Stomach (tissue), 4 donors: Measurements from ENCODE around the gene MATN1.

Experiments
- EP300 ChIP-seq: sonication (generic); formaldehyde crosslinking; IDR thresholded peaks from one replicate; pipeline ENCODE4 v1.6.1; 2017; ENCODE audit warnings: antibody characterized with exemption
- POLR2A ChIP-seq, 4 donors: fragments of 450-650 bp; IDR thresholded peaks; one replicate each; pipeline ENCODE4 v1.6.1; 2016; ENCODE audit warnings: antibody characterized with exemption in 4 of 4, control low read depth in 2 of 4, mild to moderate bottlenecking in 1 of 4, moderate library complexity in 1 of 4
- POLR2AphosphoS5 ChIP-seq, 3 donors: sonication (generic); formaldehyde crosslinking; IDR thresholded peaks; one replicate each; pipeline ENCODE4 v1.6.1; 2016; ENCODE audit warnings: antibody characterized with exemption in 3 of 3
- TF ChIP-seq, protein P1 (sequence below), 7 experiments: fragments of 450-650 bp in 4 of 7; fragments of 200-600 bp in 3 of 7; sonication (generic) in 3 of 7; IDR thresholded peaks; one replicate each; pipeline ENCODE4 v1.5.1; 2016 to 2019; ENCODE audit warnings: antibody characterized with exemption in 7 of 7, control low read depth in 2 of 7, mild to moderate bottlenecking in 1 of 7

DNA sequence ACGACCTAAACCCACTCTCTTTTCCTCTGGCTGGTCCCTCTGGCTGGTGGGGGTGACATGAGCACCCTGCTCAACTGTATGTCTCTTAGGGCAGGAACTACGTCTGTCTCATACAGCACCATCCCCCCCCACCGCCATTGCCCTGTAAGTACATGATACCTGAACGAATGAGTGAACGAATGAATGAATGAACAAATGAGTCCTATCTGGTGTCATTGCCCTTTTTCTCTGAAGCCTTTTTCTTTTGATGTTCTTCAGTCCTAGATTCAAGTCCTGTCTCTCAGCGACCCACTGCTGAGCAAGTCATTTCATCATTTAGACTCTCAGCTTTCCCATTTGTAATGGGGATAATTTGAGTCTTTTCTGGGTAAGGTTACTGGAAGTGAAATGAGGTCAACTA lies 10.8 kb downstream of the MATN1 start:
- TF ChIP-seq, protein P1, sequence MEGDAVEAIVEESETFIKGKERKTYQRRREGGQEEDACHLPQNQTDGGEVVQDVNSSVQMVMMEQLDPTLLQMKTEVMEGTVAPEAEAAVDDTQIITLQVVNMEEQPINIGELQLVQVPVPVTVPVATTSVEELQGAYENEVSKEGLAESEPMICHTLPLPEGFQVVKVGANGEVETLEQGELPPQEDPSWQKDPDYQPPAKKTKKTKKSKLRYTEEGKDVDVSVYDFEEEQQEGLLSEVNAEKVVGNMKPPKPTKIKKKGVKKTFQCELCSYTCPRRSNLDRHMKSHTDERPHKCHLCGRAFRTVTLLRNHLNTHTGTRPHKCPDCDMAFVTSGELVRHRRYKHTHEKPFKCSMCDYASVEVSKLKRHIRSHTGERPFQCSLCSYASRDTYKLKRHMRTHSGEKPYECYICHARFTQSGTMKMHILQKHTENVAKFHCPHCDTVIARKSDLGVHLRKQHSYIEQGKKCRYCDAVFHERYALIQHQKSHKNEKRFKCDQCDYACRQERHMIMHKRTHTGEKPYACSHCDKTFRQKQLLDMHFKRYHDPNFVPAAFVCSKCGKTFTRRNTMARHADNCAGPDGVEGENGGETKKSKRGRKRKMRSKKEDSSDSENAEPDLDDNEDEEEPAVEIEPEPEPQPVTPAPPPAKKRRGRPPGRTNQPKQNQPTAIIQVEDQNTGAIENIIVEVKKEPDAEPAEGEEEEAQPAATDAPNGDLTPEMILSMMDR (IDR thresholded peaks at IDR 0.05): no peak
- TF ChIP-seq POLR2A (IDR thresholded peaks at IDR 0.05) (no peak), POLR2AphosphoS5 (IDR thresholded peaks at IDR 0.05) (no peak), EP300 (no peak)
